RWPE1 (cell line): ENCODE data around the gene ABCB10.

Experiments used
- CTCF ChIA-PET: fragments of 350-600 bp; sonication (Branson Sonifier 250); formaldehyde crosslinking; extraction: SDS; loops from one replicate; lab custom pipeline; 2021; lab: Yijun Ruan, JAX
- POLR2A ChIA-PET: fragments of 400-600 bp; formaldehyde crosslinking; extraction: SDS; loops from one replicate; lab custom pipeline; 2020; ENCODE audit warnings: antibody characterized with exemption; ENCODE audit not compliant: low non-redundant PET; lab: Yijun Ruan, JAX
- DNase-seq: peaks from one replicate; pipeline ENCODE4 v3.0.0; 2012; ENCODE audit warnings: low spot score
- H3K27ac ChIP-seq: fragments of 450-650 bp; 2 replicates; pipeline ENCODE4 v1.5.1; 2017
- TF ChIP-seq, protein P1 (sequence below): fragments of 450-650 bp; conservative IDR thresholded peaks from 2 replicates; pipeline ENCODE4 v1.5.1; 2017; ENCODE audit warnings: low read depth, mild to moderate bottlenecking

Gene ABCB10

DNA sequence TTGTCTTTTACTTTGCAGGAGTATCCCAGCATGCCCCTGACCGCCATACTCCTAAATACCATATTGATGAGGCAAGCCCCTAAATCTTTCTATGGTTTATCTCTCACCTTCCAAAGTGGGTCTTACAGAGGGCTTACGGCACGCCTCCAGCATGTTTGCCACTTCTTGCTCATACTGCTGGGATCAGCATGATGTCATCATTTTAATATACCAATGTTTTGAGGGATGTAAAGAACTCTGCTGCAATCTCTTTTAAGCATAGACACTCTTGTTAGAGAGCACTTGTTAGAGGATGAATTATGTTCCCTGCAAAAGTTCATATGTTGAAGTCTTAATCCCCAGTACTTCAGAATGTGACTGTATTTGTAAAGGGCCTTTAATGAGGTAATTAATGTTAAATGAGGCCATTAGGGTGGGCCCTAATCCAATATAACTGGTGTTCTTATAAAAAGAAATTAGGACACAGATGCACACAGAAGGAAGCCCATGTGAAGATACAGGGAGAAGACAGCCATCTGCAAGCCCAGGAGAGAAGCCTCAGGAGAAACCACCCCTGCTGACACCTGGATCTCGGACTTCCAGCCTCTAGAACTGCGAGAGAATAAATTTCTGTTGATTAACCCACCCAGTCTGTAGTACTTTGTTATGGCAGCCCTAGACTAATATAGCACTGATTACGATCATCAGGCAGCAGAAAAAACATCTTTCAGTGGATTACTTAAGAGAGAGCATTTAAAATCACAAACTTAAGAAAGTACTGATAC is 16.4 kb upstream of the ABCB10 start:
- CTCF ChIA-PET: no interaction called here

DNA sequence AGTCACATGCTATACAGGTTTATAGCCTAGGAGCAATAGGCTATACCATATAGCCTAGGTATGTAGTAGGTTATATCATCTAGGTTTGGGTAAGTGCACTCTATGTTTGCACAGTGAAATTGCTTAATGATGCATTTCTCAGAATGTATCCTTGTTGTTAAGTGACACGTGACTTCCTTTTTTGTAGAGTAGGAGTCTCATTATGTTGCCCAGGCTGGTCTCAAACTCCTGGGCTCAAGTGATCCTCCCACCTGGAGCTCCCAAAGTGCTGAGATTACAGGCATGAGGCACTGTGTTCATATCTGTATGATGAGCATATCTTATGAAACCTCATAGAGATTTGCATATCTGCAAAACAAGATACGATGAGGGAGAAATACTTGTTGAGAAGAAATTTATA is 13.8 kb upstream of the ABCB10 start:
- no peak for DNase-seq
- TF ChIP-seq, protein P1, sequence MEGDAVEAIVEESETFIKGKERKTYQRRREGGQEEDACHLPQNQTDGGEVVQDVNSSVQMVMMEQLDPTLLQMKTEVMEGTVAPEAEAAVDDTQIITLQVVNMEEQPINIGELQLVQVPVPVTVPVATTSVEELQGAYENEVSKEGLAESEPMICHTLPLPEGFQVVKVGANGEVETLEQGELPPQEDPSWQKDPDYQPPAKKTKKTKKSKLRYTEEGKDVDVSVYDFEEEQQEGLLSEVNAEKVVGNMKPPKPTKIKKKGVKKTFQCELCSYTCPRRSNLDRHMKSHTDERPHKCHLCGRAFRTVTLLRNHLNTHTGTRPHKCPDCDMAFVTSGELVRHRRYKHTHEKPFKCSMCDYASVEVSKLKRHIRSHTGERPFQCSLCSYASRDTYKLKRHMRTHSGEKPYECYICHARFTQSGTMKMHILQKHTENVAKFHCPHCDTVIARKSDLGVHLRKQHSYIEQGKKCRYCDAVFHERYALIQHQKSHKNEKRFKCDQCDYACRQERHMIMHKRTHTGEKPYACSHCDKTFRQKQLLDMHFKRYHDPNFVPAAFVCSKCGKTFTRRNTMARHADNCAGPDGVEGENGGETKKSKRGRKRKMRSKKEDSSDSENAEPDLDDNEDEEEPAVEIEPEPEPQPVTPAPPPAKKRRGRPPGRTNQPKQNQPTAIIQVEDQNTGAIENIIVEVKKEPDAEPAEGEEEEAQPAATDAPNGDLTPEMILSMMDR: no peak
- CTCF ChIA-PET: no interaction called here
- POLR2A ChIA-PET: no interaction called here
- H3K27ac ChIP-seq: no peak overlapping the region

More for the DNA sequence above, 16.4 kb upstream of the ABCB10 start:
- TF ChIP-seq, protein P1: no peak
- no peak overlapping the region for H3K27ac ChIP-seq
- POLR2A ChIA-PET: no interaction called here
- DNase-seq: no peak

DNA sequence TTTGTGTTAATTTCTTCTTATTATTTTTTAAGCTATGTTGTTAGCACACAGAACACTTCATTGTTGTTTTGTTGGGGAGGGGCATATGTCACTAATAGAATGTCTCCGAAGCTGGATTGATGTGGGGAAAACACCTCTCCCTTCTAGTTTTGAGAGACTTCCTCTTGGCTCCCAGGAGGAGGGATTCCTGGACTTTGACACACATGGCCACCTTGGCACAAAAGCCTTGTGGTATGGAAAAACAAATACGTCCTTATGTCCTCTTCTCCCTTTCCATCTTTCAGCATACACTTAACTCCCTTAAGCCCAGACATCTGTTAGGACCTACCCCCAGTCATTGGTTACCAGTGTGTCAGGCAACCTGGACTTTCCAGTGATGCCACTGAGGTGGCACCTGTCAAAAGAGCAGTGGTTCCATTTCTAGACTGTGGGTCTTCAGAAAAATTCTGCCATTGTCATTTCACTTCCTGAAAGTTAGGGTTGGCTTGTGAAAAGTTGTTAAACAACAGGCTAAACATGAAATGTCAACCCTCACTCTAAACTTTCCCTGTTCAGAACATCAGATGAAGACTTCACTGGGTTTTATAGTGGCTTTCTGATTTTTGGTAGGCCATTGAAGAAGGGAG is 12.5 kb upstream of the ABCB10 start:
- no peak for DNase-seq
- ChIA-PET CTCF (interaction anchor here (0.8 kb wide), 1 partner anchor 90 kb away, joined by 3 read pairs; no protein-coding TSS in a partner anchor), POLR2A (no interaction called here)
- TF ChIP-seq, protein P1: no peak
- no peak overlapping the region for H3K27ac ChIP-seq

DNA sequence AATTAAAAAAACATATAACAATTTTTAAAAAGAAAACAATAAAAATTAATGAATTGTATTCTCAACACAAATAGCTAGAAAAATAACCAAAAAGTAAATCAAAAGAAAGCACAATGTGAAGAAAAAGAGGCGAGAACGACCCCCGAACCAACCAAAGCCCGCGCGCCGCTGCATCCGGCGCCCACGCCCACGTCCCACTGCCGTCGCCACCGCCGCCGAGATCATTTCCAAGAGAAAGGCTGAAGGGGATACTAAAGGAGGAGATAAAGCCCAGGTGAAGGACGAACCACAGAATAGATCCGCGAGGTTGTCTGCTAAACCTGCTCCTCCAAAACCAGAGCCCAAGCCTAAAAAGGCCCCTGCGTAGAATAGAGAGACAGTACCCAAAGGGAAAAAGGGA is 11.8 kb upstream of the ABCB10 start:
- ChIA-PET POLR2A (no interaction called here), CTCF (no interaction called here)
- H3K27ac ChIP-seq: no peak overlapping the region
- DNase-seq: no peak
- TF ChIP-seq, protein P1: no peak

DNA sequence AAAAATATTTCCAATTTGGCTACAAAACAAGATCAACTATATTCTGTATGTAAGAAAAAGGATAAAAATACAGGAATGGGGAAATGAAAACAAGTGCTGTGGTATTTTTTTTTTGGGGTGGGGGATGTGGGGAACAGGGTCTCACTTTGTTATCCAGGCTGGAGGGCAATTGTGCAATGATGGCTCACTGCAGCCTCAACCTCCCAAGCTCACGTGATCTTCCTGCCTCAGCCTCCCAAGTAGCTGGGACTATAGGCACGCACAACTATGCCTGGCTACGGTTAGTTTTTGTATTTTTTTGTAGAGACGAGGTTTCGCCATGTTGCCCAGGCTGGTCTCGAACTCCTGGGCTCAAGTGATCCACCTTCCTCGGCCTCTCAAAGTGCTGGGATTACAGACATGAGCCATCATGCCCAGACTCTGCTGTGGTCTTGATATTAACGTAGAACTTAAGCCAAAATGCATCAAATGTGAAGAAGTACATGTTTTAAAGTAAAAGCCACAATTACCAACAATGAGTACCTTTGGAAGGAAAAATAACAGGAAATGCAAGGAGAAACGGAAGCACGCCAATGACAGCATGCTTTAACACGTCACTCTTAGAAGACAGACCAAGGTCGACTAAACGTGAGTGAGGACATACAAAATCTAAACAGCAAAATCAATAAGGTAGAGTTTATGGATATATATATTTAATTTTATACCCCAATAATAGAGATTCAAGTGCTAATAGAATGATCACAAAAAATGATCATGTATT is 8.8 kb upstream of the ABCB10 start:
- no peak overlapping the region for H3K27ac ChIP-seq
- DNase-seq: no peak
- ChIA-PET CTCF (interaction anchor here (1.0 kb wide), 1 partner anchor 9 kb away, joined by 4 read pairs; the partner anchor contains the start of gene ABCB10), POLR2A (no interaction called here)
- TF ChIP-seq, protein P1: no peak

DNA sequence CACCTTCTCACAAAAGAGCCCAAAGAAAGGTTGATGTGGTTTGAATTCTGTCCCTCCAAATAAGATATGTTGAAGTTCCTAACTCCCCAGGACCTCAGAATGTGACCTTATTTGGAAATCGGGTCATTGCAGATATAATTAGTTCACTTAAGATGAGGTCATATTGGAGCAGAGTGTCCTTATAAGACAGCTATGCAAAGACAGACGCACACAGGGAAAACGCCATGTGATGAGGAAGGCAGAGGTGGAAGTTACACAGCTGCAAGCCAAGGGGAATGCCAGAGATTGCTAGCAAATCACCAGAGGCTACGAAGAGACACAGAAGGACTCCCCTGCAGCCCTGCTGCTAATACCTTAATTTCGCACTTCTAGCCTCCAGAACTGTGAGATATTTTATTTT is 5.2 kb upstream of the ABCB10 start:
- TF ChIP-seq, protein P1: no peak
- POLR2A ChIA-PET: no interaction called here
- CTCF ChIA-PET: no interaction called here
- no peak overlapping the region for H3K27ac ChIP-seq
- no peak for DNase-seq
